Stimulated activated CD4-positive, alpha-beta T cell treated with anti-CD3 and anti-CD28 coated beads, Interleukin-15, amount 100 ng/mL, for 24 hours (primary cell): ENCODE data around the gene TMEM270.

ENCODE experiments used
- DNase-seq: peaks from one replicate; pipeline ENCODE4 v3.0.0-alpha.2; 2020

The TMEM270 gene

DNA sequence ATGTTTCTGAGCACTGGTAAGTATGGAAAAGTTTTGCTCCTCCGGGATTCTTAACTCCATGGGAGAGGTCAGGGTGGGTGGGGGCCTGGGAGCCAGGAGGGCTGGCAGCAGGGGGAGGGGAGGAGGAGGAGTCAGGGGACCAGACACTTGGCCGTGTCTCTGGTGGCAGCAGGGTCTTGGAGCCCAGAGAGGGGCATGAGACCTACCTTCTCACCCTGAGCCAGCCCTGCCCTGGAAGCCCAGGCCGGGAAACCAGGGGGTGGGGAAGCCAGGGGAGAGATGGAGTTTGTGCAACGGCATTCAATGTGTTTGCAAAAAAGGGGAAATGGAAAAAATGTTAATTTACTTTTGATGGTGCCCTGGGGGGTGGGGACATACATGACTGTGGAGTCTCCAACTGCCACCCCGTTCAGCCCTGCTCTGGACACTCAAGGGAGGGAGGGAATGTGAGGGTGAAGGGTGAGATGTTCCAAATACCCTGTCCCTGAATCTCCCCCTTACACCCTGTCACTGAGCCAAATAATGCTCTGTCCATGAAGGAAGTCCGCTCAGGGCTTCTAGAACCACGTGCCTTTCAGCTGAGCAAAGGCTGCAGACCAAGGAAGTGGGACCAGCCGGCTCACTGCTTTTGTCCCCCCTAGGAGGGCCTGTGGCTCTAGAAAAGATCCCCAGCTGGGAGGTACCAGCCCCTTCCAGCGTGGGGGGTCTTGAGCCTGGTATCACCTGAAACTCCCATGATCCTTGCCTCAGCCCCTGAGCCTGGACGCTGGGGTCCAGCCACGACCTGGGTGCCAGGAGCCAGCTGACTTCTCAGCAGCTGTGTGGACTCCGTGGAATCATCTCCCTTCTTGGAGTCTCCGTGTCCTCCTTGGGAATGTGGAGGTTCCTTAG lies 48.3 kb downstream of the TMEM270 start:
- DNase-seq = no peak

GRCh38 chr7:73909996-73910395 lies 49.0 kb downstream of the TMEM270 start:
- no peak for DNase-seq

- no peak for DNase-seq
Measured at GRCh38 chr7:73912223-73912622, 51.3 kb downstream of the TMEM270 start.
